HepG2 (cell line): Measurements from ENCODE around the gene RNF208. TPM values are rescaled to one million over a fixed set of nuclear protein-coding genes. Genes with fewer than 3 reads are reported as not detected.
A peak's percentile ranks its signal among the peaks of the same experiment; 100 is the strongest.

Experiments
- AHR ChIP-seq: IDR thresholded peaks from 2 replicates; pipeline ENCODE4 v1.6.1; 2018; ENCODE audit warnings: missing genetic modification reagents, missing compliant biosample characterization
- CBFB ChIP-seq: sonication (generic); formaldehyde crosslinking; IDR thresholded peaks from 2 replicates; pipeline ENCODE4 v1.4.0; 2020; ENCODE audit warnings: missing genetic modification reagents
- GTF2F1 ChIP-seq: fragments of 150-350 bp; IDR thresholded peaks from 2 replicates; pipeline ENCODE4 v1.6.1; 2014; ENCODE audit warnings: low read length
- HDAC6 ChIP-seq: fragments of 200-600 bp; sonication (generic); IDR thresholded peaks from 2 replicates; pipeline ENCODE4 v1.7.0; 2017; ENCODE audit warnings: mild to moderate bottlenecking, antibody characterized with exemption, low read length, low read depth
- HNRNPLL ChIP-seq: fragments of 200-400 bp; formaldehyde crosslinking; IDR thresholded peaks from 2 replicates; pipeline ENCODE4 v1.6.1; 2017; ENCODE audit warnings: mild to moderate bottlenecking, low read depth, low read length; ENCODE audit not compliant: poor library complexity, severe bottlenecking
- HOXA5 ChIP-seq: sonication (generic); formaldehyde crosslinking; IDR thresholded peaks from 2 replicates; pipeline ENCODE4 v1.4.0; 2020; ENCODE audit warnings: missing genetic modification reagents
- KLF11 ChIP-seq: IDR thresholded peaks from 2 replicates; pipeline ENCODE4 v1.6.1; 2016; ENCODE audit warnings: missing compliant biosample characterization
- MIER3 ChIP-seq: IDR thresholded peaks from 2 replicates; pipeline ENCODE4 v1.6.1; 2016; ENCODE audit warnings: missing compliant biosample characterization, borderline replicate concordance
- NCOR1 ChIP-seq: fragments of 200-600 bp; sonication (generic); IDR thresholded peaks from 2 replicates; pipeline ENCODE4 v1.7.0; 2017; ENCODE audit warnings: antibody characterized with exemption, low read length, borderline replicate concordance
- NFYB ChIP-seq: sonication (generic); formaldehyde crosslinking; IDR thresholded peaks from 2 replicates; pipeline ENCODE4 v1.4.0; 2020; ENCODE audit warnings: missing genetic modification reagents
- NFYC ChIP-seq: IDR thresholded peaks from 2 replicates; pipeline ENCODE4 v1.6.1; 2016; ENCODE audit warnings: missing genetic modification reagents, missing compliant biosample characterization
- PITX1 ChIP-seq: sonication (generic); formaldehyde crosslinking; IDR thresholded peaks from 2 replicates; pipeline ENCODE4 v1.5.1; 2020; ENCODE audit warnings: mild to moderate bottlenecking, missing genetic modification reagents
- RAD21 ChIP-seq: fragments of 450-650 bp; formaldehyde crosslinking; IDR thresholded peaks from 2 replicates; pipeline ENCODE4 v1.5.0; 2020; ENCODE audit warnings: mild to moderate bottlenecking
- SOX6 ChIP-seq, 2 experiments: fragments of 450-650 bp in 1 of 2; sonication (generic) in 1 of 2; formaldehyde crosslinking in 1 of 2; IDR thresholded peaks; 2 replicates each; pipeline versions ENCODE4 v1.4.0 to v1.6.1; 2017 to 2020; ENCODE audit warnings: antibody characterized with exemption in 1 of 2, mild to moderate bottlenecking in 1 of 2, missing genetic modification reagents in 1 of 2
- TBL1XR1 ChIP-seq: fragments of 150-350 bp; IDR thresholded peaks from 2 replicates; pipeline ENCODE4 v1.6.1; 2014; ENCODE audit warnings: borderline replicate concordance, low read length; ENCODE audit not compliant: partially characterized antibody
- ZFP37 ChIP-seq: sonication (generic); formaldehyde crosslinking; IDR thresholded peaks from 2 replicates; pipeline ENCODE4 v1.4.0; 2020; ENCODE audit warnings: missing genetic modification reagents, borderline replicate concordance
- ZNF274 ChIP-seq: sonication (generic); formaldehyde crosslinking; IDR thresholded peaks from 2 replicates; pipeline ENCODE4 v1.5.1; 2020; ENCODE audit warnings: mild to moderate bottlenecking, missing genetic modification reagents
- ZNF563 ChIP-seq: sonication (generic); formaldehyde crosslinking; IDR thresholded peaks from 2 replicates; pipeline ENCODE4 v1.8.0; 2022; ENCODE audit warnings: mild to moderate bottlenecking, moderate library complexity, missing genetic modification reagents
- ZNF598 ChIP-seq: sonication (generic); formaldehyde crosslinking; IDR thresholded peaks from 2 replicates; pipeline ENCODE4 v1.5.1; 2020; ENCODE audit warnings: mild to moderate bottlenecking, missing genetic modification reagents, borderline replicate concordance
- ZNF607 ChIP-seq: sonication (generic); formaldehyde crosslinking; IDR thresholded peaks from 2 replicates; pipeline ENCODE4 v1.5.1; 2020; ENCODE audit warnings: missing genetic modification reagents, mild to moderate bottlenecking, borderline replicate concordance
- ZNF614 ChIP-seq: IDR thresholded peaks from 2 replicates; pipeline ENCODE4 v1.6.1; 2018; ENCODE audit warnings: missing biosample characterization, missing genetic modification reagents, inconsistent platforms, borderline replicate concordance
- ZNF749 ChIP-seq: sonication (generic); formaldehyde crosslinking; IDR thresholded peaks from 2 replicates; pipeline ENCODE4 v1.8.0; 2022; ENCODE audit warnings: mild to moderate bottlenecking, missing genetic modification reagents, moderate library complexity, borderline replicate concordance
- ZNF777 ChIP-seq: sonication (generic); formaldehyde crosslinking; IDR thresholded peaks from 2 replicates; pipeline ENCODE4 v1.4.0; 2020; ENCODE audit warnings: missing genetic modification reagents
- ZSCAN12 ChIP-seq: sonication (generic); formaldehyde crosslinking; IDR thresholded peaks from 2 replicates; pipeline ENCODE4 v1.9.0; 2021; ENCODE audit warnings: mild to moderate bottlenecking, missing genetic modification reagents
- polyA plus RNA-seq, 8 experiments: library from polyadenylated mRNA; depleted of rRNA in 3 of 8; stranded (reverse) in 7 of 8; unstranded in 1 of 8; fragments of >200 nt; fragmentation: Illumina TruSeq in 4 of 8; extraction: Trizol in 4 of 8; gene quantifications; 2 replicates each; pipeline versions ENCODE4 v1.2.1 to v1.2.3, GENCODE V29; 2011 to 2016; ENCODE audit warnings: low read depth in 4 of 8, missing spikeins in 1 of 8, mixed read lengths in 1 of 8; ENCODE audit not compliant: insufficient read depth in 1 of 8
- total RNA-seq, 5 experiments: library from RNA; depleted of rRNA; stranded (reverse); fragments of >200 nt; fragmentation: Illumina TruSeq; extraction: Trizol; gene quantifications; 2 replicates each; pipeline ENCODE4 v1.2.3, GENCODE V29; 2016; ENCODE audit warnings: low read depth in 1 of 5
- TF ChIP-seq, protein P1 (sequence below): sonication (generic); formaldehyde crosslinking; IDR thresholded peaks from 2 replicates; pipeline ENCODE4 v1.8.0; 2023; ENCODE audit warnings: mild to moderate bottlenecking, missing genetic modification reagents
- TF ChIP-seq, protein P2 (sequence below): IDR thresholded peaks from 2 replicates; pipeline ENCODE4 v1.6.1; 2016; ENCODE audit warnings: control low read depth
- TF ChIP-seq, protein P3 (sequence below): sonication (generic); formaldehyde crosslinking; IDR thresholded peaks from 2 replicates; pipeline ENCODE4 v1.5.0; 2020; ENCODE audit warnings: missing genetic modification reagents

Gene RNF208
- total and polyA plus RNA-seq, 2 of the 13 experiments (the other 11 are each of a cell fraction or from before 2014, with no cell fraction given): 1.6 to 2.1 TPM

DNA sequence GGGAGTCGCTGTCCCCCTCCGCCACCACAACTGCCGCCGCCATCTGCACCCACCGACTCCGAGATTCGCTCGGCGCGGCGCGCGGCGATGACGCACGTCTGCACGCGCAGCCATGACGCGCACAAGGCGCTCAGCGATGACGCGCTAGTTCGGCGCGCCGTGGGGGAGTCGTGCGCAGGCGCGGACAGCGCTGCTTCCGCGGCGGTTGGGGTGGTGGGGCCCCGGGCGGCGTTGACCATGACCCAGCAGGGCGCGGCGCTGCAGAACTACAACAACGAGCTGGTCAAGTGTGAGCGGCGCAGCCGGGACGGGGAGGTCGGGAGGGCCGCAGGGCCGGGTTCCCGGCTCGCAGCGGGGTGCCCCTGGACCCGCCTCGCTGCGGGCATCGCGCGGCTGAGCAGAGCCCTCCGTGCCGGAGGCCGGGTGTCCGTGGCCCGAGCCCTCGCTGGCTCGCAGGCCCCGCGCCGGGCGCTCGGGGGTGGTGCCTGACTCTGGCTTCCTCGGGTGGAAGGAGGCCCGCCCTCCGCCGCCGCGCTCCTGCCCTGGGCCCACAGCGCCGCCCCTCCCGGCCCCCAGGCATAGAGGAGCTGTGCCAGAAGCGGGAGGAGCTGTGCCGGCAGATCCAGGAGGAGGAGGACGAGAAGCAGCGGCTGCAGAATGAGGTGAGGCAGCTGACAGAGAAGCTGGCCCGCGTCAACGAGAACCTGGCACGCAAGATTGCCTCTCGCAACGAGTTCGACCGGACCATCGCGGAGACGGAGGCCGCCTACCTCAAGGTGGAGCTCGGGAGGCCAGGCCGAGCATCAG, 33.3 kb downstream of the RNF208 start, which contains the start of the genes ANAPC2 and SSNA1 (continued):
- TF ChIP-seq, protein P1, sequence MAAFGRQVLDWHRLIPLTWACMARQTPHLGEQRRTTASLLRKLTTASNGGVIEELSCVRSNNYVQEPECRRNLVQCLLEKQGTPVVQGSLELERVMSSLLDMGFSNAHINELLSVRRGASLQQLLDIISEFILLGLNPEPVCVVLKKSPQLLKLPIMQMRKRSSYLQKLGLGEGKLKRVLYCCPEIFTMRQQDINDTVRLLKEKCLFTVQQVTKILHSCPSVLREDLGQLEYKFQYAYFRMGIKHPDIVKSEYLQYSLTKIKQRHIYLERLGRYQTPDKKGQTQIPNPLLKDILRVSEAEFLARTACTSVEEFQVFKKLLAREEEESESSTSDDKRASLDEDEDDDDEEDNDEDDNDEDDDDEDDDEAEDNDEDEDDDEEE (CRISPR knock-in tag): peak; percentile 68; the same call in 1 of the 2 replicates
- TF ChIP-seq SOX6 (IDR thresholded peaks at IDR 0.05) (no peak), SOX6 (CRISPR knock-in tag; IDR thresholded peaks at IDR 0.05) (peak; percentile 32), NFYC (CRISPR knock-in tag) (peak; percentile 66), ZNF563 (CRISPR knock-in tag) (peak; percentile 74), NCOR1 (no peak; the same call in 1 of the 2 replicates), ZNF777 (CRISPR knock-in tag) (peak; percentile 89), NFYB (CRISPR knock-in tag) (peak; percentile 55), KLF11 (CRISPR knock-in tag) (0 out of 2 replicates have a peak, but pooled peaks have one; percentile 25), RAD21 (peak; percentile 92), HNRNPLL (peak; percentile 77), HDAC6 (no peak), PITX1 (CRISPR knock-in tag) (0 out of 2 replicates have a peak, but pooled peaks have one; percentile 47), TBL1XR1 (peak; percentile 68), ZSCAN12 (CRISPR knock-in tag) (no peak), ZNF607 (CRISPR knock-in tag) (peak; percentile 85; the same call in 1 of the 2 replicates), AHR (CRISPR knock-in tag) (no peak), GTF2F1 (0 out of 2 replicates have a peak, but pooled peaks have one; percentile 56), CBFB (CRISPR knock-in tag) (peak; percentile 91), ZNF274 (CRISPR knock-in tag) (0 out of 2 replicates have a peak, but pooled peaks have one; percentile 66), ZNF614 (CRISPR knock-in tag) (0 out of 2 replicates have a peak, but pooled peaks have one; percentile 63), ZNF749 (CRISPR knock-in tag) (no peak; the same call in 1 of the 2 replicates), HOXA5 (CRISPR knock-in tag) (peak; percentile 91; the same call in 1 of the 2 replicates), ZNF598 (CRISPR knock-in tag) (no peak), ZFP37 (no peak), MIER3 (CRISPR knock-in tag) (peak; percentile 91; the same call in 1 of the 2 replicates)
- TF ChIP-seq, protein P2, sequence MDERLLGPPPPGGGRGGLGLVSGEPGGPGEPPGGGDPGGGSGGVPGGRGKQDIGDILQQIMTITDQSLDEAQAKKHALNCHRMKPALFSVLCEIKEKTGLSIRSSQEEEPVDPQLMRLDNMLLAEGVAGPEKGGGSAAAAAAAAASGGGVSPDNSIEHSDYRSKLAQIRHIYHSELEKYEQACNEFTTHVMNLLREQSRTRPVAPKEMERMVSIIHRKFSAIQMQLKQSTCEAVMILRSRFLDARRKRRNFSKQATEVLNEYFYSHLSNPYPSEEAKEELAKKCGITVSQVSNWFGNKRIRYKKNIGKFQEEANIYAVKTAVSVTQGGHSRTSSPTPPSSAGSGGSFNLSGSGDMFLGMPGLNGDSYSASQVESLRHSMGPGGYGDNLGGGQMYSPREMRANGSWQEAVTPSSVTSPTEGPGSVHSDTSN (CRISPR knock-in tag): no peak
- TF ChIP-seq, protein P3, sequence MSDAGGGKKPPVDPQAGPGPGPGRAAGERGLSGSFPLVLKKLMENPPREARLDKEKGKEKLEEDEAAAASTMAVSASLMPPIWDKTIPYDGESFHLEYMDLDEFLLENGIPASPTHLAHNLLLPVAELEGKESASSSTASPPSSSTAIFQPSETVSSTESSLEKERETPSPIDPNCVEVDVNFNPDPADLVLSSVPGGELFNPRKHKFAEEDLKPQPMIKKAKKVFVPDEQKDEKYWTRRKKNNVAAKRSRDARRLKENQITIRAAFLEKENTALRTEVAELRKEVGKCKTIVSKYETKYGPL (CRISPR knock-in tag): no peak
